Fibroblast of lung (primary cell): ENCODE measurements around the gene ACAD11.
"Not testable (repeated sequence)": the region's sequence is repeated elsewhere in the genome, so short reads cannot be mapped to it uniquely, and the experiment has no call there.

Experiments used
- EZH2 ChIP-seq: IDR thresholded peaks from 2 replicates; pipeline ENCODE4 v1.5.1; 2012; ENCODE audit warnings: low read length, control low read depth, mild to moderate bottlenecking; ENCODE audit errors: missing control alignments
- TF ChIP-seq, protein P1 (sequence below), 2 donors: IDR thresholded peaks in 1 of 2; conservative IDR thresholded peaks in 1 of 2; 1 replicate in 1 of 2; 2 replicates in 1 of 2; pipeline ENCODE4 v1.5.1; 2011 to 2012; ENCODE audit warnings: low read length in 2 of 2, control low read depth in 1 of 2, inconsistent platforms in 1 of 2, low read depth in 1 of 2, mild to moderate bottlenecking in 1 of 2

DNA sequence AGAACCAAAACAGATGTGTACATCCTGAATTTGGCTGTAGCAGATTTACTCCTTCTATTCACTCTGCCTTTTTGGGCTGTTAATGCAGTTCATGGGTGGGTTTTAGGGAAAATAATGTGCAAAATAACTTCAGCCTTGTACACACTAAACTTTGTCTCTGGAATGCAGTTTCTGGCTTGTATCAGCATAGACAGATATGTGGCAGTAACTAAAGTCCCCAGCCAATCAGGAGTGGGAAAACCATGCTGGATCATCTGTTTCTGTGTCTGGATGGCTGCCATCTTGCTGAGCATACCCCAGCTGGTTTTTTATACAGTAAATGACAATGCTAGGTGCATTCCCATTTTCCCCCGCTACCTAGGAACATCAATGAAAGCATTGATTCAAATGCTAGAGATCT, 59.0 kb downstream of the ACAD11 start:
- TF ChIP-seq, protein P1, sequence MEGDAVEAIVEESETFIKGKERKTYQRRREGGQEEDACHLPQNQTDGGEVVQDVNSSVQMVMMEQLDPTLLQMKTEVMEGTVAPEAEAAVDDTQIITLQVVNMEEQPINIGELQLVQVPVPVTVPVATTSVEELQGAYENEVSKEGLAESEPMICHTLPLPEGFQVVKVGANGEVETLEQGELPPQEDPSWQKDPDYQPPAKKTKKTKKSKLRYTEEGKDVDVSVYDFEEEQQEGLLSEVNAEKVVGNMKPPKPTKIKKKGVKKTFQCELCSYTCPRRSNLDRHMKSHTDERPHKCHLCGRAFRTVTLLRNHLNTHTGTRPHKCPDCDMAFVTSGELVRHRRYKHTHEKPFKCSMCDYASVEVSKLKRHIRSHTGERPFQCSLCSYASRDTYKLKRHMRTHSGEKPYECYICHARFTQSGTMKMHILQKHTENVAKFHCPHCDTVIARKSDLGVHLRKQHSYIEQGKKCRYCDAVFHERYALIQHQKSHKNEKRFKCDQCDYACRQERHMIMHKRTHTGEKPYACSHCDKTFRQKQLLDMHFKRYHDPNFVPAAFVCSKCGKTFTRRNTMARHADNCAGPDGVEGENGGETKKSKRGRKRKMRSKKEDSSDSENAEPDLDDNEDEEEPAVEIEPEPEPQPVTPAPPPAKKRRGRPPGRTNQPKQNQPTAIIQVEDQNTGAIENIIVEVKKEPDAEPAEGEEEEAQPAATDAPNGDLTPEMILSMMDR (conservative IDR thresholded peaks at IDR 0.05 in 1 of 2, IDR thresholded peaks at IDR 0.05 in 1 of 2; ENCODE audit: low read depth in 1 of 2, low read length in 2 of 2), result not testable (repeated sequence)
- not testable (repeated sequence) for TF ChIP-seq EZH2
